Activated CD8-positive, alpha-beta memory T cell treated with anti-CD3 and anti-CD28 coated beads for 4 hours (primary cell): ENCODE data around the gene CERK.

Experiments used
- DNase-seq, 2 donors: peaks; one replicate each; pipeline ENCODE4 v3.0.0-alpha.2; 2020; ENCODE audit warnings: low read depth in 2 of 2

The CERK gene

GRCh38 chr22:46662226-46662625 lies 75.8 kb downstream of the CERK start:
- DNase-seq, result no peak

- DNase-seq, result peak in 1 of 2 donors; percentile 9
These were observed 76.7 kb downstream of the CERK start for GRCh38 chr22:46661221-46661851.

- DNase-seq, result no peak
These were observed 77.3 kb downstream of the CERK start for GRCh38 chr22:46660604-46661201.

- DNase-seq, result no peak
These were observed 78.3 kb downstream of the CERK start for GRCh38 chr22:46659791-46660186.

GRCh38 chr22:46659059-46659790 lies 78.8 kb downstream of the CERK start:
- DNase-seq, result no peak

- DNase-seq, result no peak
These were observed 79.8 kb downstream of the CERK start for GRCh38 chr22:46657996-46658947.

- no peak for DNase-seq
These were observed 80.4 kb downstream of the CERK start for GRCh38 chr22:46657655-46657953.

- no peak for DNase-seq
These were observed 81.0 kb downstream of the CERK start for GRCh38 chr22:46656856-46657654.

GRCh38 chr22:46655861-46656608 lies 82.0 kb downstream of the CERK start:
- no peak for DNase-seq

GRCh38 chr22:46654927-46655595 lies 83.0 kb downstream of the CERK start:
- no peak for DNase-seq

- DNase-seq, result no peak
These were observed 83.6 kb downstream of the CERK start for GRCh38 chr22:46654426-46654825.

- no peak for DNase-seq
These were observed 84.5 kb downstream of the CERK start for GRCh38 chr22:46653596-46653995.

- DNase-seq, result no peak
These were observed 85.2 kb downstream of the CERK start for GRCh38 chr22:46652847-46653331.

- DNase-seq, result no peak
These were observed 85.8 kb downstream of the CERK start for GRCh38 chr22:46652081-46652846.

GRCh38 chr22:46651316-46651715 lies 86.7 kb downstream of the CERK start:
- no peak for DNase-seq

- no peak for DNase-seq
These were observed 87.8 kb downstream of the CERK start for GRCh38 chr22:46650078-46650810.

GRCh38 chr22:46649141-46650077 lies 88.6 kb downstream of the CERK start:
- no peak for DNase-seq
